Stimulated activated CD4-positive, alpha-beta T cell treated with anti-CD3 and anti-CD28 coated beads, TNF-alpha, amount 100 ng/mL, for 48 hours (primary cell): ENCODE results near the gene TRAPPC3.
"Not testable (repeated sequence)": the region's sequence is repeated elsewhere in the genome, so short reads cannot be mapped to it uniquely, and the experiment has no call there.

ENCODE experiments used
- DNase-seq, 3 donors: peaks; one replicate each; pipeline ENCODE4 v3.0.0-alpha.2; 2020; ENCODE audit warnings: low read depth in 3 of 3

Gene TRAPPC3

DNA sequence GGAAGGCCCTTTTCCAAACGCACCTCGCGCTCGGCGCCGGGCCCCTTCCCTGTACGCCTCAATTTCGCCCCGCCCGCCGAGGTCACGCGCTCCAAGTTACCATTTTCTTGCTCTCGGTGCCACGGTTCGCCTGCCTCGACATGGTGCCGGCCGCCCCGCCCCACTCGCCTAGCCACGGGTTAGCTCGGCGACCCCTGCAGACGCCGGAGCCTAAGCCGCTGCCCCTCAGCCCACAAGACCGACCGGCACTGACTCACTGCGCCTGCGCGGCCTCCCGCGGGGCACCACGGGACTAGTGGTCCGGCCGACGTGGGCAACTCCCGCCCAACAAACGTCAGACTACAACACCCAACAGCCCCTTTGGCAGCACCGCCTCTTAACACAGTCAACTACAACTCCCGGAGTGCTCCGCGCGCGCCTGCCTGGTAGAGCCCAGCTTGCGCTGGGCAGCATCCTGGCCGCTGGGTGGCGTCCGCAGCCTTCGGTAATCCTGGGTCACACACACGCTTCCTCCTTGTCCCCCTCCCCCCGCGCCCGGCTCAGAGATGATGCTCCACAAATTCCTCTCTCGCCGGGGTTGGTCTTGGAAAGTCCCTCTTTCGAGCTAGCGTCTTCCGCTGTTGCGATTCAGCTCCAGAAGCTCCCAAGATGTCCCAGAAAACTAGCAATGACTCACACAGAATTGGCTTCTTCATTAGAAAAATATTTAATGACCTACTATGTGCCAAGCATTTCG is at the start of gene TRAPPC3:
Gene TRAPPC3 (minus strand): TSS at position 250 of the 736 bp plus-strand sequence. CDS start 108 bp downstream, at position 142.
- peak; percentile 99 to 100 (median 99) for DNase-seq

DNA sequence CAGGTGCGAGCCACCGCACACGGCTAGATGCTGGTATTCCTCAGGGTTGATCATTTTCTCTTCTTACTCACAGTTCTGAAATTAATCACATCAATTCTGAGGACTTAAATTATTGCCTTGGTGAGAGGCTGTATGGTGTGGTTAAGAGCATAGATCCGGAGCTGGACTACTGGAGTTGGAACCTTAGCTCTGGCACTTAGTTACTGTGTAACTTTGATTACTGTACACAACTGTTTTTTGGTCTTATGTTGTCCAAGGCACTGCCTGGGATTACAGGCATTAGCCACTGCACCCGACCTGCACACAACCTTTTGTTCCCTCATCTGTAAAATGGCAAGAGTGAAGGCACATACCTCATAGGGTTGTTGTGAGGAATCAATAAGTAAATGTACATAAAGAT is 49.4 kb upstream of the TRAPPC3 start:
- DNase-seq = no peak

DNA sequence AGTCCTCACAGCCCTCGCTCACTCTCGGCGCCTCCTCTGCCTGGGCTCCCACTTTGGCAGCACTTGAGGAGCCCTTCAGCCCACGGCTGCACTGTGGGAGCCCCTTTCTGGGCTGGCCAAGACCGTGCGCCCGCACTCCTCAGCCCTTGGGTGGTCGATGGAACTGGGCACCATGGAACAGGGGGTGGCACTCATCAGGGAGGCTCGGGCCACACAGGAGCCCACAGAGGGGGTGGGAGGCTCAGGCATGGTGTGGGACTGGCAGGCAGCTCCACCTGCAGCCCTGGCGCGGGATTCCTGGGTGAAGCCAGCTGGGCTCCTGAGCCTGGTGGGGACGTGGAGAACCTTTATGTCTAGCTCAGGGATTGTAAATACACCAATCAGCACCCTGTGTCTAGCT is 47.5 kb upstream of the TRAPPC3 start:
- not testable (repeated sequence) for DNase-seq

DNA sequence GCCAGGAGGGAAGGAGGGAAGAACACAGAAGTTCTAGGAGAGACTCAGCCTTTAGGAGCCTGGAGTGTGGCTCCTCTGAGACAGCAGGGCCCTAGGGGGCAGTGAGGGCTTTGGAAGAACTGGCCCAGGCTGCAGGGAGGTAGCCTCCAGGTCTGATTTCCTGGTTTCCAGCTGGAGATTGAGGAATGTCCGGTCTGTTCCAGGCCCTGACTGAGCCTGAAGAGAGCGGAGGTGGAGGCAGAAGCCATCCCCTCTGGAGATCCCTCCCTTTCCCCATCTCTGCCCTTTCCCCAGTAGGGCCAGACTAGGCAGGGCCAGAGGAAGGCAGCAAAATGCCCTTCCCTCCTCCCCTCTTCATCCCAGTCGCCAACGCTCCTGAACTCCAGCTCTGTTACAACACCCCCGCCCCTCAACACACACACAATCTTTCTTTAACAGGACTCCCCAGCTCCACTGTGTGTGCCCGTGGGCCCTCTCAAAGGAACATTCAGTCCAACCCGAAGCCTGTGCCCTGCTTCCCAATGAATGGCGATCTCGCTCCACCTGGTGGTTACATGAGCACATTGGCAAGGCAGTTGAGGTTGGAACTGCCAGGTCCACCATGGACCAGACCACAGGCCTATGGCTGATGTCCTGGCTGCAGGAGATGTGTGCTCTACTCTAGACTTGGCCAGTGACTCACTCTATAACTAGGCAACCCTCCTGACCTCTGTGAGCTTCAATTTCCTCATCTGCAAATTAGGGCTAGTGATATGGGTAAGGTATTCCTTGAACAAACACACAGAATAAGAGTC is 38.7 kb upstream of the TRAPPC3 start:
- DNase-seq = peak; percentile 61 to 67 (median 63)

DNA sequence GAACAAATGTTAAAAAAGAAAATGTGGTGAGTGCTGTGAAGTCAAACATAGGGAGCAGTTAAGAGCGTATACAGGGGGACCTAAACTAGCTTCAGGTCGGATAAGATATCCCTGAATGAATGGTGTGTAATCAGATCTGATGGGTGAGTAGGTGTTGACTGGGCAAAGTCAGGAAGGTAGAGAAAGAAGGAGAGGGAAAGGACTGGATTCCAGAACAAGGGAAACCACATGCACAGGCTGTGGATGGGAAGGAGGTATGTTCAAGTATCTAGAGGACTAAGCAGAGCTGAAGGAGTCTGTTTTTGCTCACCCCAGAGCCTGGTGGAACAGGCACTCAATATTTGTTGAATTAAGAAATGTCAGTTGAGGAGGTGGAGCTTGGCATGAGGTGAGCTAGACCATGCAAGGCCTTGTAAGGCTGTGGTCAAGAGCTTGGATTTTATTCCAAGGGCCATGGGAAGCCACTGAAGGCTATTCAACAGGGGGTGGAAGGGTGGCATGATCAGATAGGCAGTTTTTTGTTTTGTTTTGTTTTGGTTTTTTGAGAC is 34.1 kb upstream of the TRAPPC3 start:
- no peak for DNase-seq

DNA sequence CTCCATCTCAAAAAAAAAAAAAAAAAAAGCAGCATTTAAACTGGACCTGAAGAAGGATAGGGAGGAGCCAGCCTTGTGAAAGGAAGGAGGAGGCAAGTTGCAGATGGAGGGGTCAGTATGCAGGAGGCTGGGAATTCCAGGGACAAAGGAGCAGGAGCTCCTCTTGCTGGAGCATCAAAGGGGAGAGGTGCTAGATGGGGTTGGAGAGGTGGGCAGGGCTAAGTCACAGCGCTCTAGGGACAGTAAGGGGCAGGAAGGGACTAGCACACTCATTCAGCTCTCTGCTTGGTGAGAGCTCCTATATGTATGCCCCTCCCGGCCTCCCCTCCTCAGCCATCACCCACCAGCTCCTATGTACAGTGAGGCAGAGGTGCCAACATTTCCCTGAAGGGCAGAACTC is 33.4 kb upstream of the TRAPPC3 start:
- DNase-seq = no peak

DNA sequence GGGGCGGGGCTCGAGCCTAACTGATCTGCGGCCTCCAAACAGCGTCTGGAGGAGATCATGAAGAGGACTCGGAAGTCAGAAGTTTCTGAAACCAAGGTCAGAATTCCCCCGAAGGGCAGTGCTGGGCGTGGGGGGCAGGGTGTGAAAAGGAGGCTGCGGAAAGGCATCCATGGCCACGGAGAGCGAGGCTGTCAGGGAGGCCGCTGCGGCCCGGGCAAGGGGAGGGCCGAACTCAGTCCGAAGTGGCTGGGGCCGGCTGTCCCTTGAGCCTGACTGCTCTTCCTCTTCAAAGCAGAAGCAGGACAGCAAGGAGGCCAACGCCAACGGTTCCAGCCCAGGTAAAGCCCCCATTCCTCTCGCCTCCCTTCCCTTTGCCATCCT is 29.9 kb upstream of the TRAPPC3 start:
- no peak for DNase-seq

DNA sequence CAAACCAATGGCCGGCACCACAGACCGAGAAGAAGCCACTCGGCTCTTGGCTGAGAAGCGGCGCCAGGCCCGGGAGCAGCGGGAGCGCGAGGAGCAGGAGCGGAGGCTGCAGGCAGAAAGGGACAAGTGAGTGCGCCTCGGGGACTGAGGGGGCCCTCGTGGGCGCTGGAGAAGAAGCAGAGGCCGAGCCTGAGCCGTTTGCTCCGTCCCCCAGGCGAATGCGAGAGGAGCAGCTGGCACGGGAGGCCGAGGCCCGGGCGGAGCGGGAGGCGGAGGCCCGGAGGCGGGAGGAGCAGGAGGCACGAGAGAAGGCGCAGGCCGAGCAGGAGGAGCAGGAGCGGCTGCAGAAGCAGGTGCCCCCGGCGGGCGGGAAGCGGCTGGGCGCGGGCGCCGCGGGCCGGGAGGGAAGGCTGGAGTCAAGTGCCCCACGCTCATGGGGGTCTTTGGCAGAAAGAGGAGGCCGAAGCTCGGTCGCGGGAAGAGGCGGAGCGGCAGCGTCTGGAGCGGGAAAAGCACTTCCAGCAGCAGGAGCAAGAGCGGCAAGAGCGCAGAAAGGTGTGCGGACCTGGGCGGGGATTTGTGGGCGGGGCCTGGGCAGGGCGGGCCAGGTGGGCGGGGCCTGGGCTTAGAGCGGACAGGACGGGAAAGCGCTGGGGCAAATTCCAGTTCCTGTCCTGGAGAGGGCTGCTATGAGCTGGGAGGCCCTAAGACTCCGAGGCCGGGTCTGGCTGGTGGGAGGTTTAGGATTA is 29.4 kb upstream of the TRAPPC3 start:
- no peak for DNase-seq

DNA sequence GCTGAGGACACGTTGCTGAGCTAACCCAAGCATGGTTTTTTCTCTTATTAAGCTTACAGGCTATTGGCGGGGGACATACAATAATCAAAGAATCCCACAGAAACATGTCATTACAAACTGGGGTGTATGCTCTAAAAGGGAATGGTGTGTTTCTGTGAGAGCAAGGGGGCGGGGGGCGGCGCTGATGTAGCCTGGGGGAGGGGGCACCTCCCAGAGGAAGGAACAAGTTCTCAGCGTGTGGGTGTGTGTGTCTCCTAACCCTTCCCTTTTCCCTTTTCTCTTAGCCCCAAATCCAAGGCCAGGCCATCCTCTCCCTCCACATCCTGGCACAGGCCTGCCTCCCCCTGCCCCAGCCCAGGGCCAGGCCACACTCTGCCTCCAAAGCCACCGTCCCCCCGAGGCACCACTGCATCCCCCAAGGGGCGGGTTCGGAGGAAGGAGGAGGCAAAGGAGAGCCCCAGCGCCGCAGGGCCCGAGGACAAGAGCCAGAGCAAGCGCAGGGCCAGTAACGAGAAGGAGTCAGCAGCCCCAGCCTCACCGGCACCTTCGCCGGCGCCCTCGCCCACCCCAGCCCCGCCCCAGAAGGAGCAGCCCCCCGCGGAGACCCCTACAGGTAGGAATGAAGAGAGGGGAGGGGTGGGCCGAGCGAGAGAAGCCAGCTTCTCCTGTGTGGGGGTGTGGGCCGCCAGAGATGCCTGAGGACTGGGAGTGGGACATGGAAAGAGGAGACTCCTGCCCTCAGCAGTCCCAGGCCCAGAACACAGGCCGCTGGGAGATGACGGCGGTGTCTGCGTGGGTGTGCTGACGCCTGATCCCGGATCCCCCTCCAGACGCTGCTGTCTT is 28.5 kb upstream of the TRAPPC3 start:
- no peak for DNase-seq

DNA sequence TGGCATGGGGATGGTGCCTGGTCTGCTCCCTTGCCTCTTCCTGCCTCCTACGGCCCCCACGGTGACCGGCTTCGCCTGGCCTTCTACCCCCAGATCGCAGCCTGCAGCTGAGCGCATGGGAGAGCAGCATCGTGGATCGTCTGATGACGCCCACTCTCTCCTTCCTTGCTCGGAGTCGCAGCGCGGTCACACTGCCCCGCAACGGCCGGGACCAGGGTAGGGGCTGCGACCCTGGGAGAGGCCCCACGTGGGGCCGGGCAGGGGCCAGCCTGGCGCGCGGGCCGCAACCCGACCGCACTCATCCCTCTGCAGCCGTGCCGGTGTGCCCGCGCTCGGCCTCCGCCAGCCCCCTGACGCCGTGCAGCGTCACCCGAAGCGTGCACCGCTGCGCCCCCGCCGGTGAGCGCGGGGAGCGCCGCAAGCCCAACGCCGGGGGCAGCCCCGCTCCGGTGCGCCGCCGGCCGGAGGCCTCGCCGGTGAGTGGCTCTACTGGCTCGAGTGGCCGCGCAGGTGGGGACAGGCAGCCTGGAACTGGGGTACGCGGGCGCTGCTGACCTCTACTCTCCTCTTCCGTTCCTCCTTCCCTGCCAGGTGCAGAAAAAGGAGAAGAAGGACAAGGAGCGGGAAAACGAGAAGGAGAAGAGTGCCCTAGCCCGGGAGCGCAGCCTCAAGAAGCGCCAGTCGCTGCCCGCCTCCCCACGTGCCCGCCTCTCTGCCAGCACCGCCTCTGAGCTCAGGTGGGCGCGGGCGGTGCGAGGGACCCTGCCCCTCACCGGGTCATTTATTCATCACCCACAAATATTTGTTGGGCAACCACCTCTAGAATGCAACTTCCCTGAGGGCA is 27.0 kb upstream of the TRAPPC3 start:
- no peak for DNase-seq

DNA sequence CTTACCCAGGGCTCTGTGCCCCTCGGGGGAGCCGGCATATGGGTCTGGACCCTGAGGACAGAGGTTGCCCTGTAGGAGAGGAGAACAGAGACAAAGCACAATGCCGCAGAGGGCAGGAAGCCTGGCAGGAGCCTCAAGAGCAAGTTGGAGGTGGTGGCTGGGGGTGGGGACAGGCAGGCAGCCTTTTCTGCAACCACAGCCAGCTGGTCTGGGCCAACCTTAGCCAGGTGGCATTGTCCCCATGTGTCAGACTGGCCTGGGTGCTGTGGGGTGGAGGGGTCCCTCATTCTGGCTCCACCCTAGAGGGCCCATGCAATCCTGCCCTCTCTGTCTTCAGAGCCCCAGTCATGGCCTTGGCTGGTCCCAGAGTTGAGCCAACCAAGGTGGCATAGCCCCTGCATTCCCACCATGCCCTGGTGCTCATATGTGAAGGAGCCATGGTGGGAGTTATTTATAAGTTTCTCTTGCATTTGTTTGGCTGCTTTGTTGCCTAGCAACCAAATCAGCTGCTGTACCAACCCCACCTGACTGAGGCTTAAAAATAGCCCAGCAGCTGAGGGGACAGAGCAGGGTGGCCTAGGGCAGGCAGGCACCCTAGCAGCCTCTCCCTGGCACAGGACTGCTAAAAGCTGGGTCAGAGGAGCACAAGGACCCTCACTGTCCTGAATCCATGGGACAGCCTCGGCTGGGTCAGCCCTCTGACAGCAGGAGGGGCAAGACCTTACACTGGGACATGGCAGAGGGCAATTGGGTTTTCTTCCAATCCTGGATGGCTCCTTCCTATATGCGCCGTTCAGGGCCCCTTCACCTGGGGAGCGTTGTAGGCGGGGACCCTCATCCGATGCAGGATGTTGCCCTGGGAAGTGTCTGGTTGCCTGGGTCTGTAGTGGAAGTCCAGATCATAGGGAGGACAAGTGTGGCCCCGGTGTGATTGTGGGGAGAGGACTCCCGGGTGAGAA is 26.1 kb upstream of the TRAPPC3 start:
- DNase-seq = no peak

DNA sequence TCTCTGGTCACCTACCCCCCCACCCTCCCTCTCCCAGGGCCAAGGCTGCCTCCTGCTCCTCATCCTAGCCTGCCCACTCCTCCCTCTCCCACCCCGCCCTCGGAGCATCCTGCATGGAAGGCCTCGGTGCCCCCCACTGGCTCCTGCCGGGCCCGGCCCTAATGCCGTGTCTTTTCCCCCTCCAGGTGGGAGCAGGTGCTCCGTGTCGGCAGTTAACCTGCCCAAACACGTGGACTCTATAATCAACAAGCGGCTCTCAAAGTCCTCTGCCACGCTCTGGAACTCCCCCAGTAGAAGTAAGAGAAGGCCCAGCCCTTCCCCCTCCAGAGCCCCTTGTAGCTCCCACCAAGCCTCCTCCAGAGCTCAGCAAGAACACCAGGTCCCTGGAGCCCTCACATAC is 25.4 kb upstream of the TRAPPC3 start:
- no peak for DNase-seq

DNA sequence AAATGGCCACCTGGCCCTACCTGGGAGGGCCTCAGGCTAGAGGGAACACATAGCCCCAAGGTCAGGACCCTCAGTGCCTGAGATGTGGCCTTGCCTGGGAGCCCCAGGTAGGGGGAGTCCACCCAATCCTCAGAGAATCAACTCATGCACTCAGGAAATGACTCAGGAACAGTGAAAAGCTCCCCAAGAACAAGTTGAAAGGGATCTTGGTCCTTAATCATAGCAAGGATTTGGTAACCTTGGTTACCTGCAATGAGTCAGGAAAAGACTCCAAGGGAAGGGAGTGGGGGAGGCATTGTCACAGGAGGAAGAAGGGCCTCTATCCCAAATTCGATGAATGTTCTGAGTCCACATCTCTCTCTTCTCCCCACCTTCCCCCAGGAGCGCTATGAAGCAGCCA is 23.7 kb upstream of the TRAPPC3 start:
- no peak for DNase-seq

DNA sequence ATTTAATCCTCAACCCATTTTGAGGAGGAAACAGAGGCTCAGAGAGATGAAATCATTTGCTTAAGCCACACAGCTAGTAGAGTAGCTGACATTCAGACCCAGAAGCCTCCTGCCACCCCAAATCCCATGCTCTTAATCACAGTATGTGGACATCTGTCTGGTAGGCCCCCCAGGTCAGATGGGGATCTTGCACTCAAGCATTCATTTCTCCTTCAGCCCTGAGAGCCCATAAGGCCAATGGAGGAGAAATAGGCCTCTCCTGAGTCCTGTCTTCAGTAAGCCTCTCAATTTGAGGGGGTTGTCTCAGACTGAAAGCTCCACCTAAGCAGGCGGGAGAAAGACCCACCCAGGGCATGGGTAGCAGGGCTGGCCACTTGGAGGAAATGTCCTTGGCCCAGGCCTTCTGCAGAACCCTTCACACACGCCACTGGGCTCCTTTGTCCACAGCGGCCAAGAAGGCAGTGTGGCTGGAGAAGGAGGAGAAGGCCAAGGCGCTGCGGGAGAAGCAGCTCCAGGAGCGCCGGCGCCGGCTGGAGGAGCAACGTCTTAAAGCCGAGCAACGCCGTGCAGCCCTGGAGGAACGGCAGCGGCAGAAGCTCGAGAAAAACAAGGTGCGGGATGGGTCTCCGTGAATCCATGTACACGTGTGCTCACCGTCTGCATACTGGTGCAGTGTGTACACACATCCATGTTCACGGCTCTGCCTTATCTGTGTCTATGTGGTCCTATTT is 22.9 kb upstream of the TRAPPC3 start:
- DNase-seq = no peak

DNA sequence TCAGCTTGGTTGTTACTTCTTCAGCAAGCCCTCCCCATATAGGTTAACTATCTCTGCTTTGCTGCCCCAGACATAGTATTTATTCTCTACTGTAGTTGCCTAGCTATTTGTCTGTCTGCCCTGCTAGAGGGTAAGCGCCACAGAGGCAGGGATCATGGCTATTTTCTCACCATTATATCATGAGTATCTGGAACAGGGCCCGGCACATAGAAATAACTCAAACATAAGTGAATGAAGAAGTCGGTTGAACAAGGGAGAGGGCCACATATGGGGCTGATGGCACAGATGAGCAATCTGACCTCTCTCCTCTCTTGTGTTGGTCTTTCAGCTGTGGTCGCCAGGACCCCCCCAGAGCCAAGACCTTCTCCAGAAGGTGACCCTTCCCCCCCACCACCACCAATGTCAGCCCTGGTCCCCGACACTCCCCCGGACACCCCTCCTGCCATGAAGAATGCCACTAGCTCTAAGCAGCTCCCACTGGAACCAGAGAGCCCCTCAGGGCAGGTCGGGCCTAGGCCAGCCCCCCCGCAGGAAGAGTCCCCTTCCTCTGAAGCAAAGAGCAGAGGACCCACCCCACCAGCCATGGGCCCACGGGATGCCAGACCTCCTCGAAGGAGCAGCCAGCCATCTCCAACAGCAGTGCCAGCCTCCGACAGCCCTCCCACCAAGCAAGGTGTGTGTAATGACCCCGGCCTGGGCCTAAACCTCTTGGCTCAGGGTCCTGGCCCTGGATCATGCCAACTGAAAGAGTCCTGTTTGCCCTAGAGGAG is 21.5 kb upstream of the TRAPPC3 start:
- DNase-seq = no peak

DNA sequence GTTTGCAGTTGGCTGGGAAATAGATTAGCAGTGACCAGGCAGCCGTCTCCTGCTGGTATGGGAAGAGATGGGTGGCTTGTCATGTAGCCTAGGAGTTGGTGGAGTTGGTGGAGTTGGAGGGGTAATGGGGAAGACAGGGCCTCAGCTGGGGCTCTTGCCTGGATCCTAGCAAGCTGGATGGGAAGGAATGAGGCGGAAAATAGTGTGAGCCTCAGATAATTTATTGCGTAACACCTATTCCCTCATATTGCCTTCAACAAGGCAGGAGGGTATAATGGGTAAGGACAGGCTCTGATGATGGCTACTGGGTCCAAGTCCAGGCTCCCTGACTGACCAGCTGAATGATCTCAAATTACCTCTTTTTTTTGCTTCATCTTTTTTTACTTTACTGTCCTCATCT is 19.2 kb upstream of the TRAPPC3 start:
- DNase-seq = no peak
